Activated CD4-positive, alpha-beta memory T cell treated with anti-CD3 and anti-CD28 coated beads for 36 hours (primary cell): Measurements from ENCODE around the gene LRRC75B. TPM values are rescaled to one million over a fixed set of nuclear protein-coding genes. Genes with fewer than 3 reads are reported as not detected.
"Not testable (repeated sequence)": the region's sequence is repeated elsewhere in the genome, so short reads cannot be mapped to it uniquely, and the experiment has no call there.

Source experiments
- CTCF ChIA-PET: fragments of 350-600 bp; sonication (Branson Sonifier 250); formaldehyde crosslinking; loops from one replicate; lab custom pipeline; 2021; ENCODE audit warnings: antibody characterized with exemption, inconsistent platforms; lab: Charles Lee
- POLR2A ChIA-PET: fragments of 350-600 bp; sonication (Branson Sonifier 250); formaldehyde crosslinking; loops from one replicate; lab custom pipeline; 2021; ENCODE audit warnings: antibody characterized with exemption; lab: Charles Lee
- DNase-seq: peaks from one replicate; pipeline ENCODE4 v3.0.0-alpha.2; 2020
- H3K27ac Mint-ChIP-seq: one replicate; pipeline ENCODE4 v1.8.0; 2021; ENCODE audit warnings: mixed read lengths
- H3K27me3 Mint-ChIP-seq: one replicate; pipeline ENCODE4 v1.8.0; 2021; ENCODE audit warnings: mixed read lengths
- H3K36me3 Mint-ChIP-seq: one replicate; pipeline ENCODE4 v1.8.0; 2021; ENCODE audit warnings: mixed read lengths
- H3K4me1 Mint-ChIP-seq: one replicate; pipeline ENCODE4 v1.8.0; 2021; ENCODE audit warnings: low read depth, mixed read lengths
- H3K4me3 Mint-ChIP-seq: one replicate; pipeline ENCODE4 v1.8.0; 2021; ENCODE audit warnings: mild to moderate bottlenecking, mixed read lengths
- H3K9me3 Mint-ChIP-seq: one replicate; pipeline ENCODE4 v1.8.0; 2021; ENCODE audit warnings: mixed read lengths
- intact Hi-C: fragments of 100-400 bp; cut with micrococcal nuclease; formaldehyde crosslinking; loops from one replicate; pipeline ENCODE4 v1.15.1; 2023
- total RNA-seq, 2 experiments: library from RNA; stranded (reverse); gene quantifications; one replicate each; pipeline ENCODE4 v1.2.3, GENCODE V29; 2021

The LRRC75B gene
- total RNA-seq, 2 experiments from 2014 or later = 1.1 to 1.2 TPM

DNA sequence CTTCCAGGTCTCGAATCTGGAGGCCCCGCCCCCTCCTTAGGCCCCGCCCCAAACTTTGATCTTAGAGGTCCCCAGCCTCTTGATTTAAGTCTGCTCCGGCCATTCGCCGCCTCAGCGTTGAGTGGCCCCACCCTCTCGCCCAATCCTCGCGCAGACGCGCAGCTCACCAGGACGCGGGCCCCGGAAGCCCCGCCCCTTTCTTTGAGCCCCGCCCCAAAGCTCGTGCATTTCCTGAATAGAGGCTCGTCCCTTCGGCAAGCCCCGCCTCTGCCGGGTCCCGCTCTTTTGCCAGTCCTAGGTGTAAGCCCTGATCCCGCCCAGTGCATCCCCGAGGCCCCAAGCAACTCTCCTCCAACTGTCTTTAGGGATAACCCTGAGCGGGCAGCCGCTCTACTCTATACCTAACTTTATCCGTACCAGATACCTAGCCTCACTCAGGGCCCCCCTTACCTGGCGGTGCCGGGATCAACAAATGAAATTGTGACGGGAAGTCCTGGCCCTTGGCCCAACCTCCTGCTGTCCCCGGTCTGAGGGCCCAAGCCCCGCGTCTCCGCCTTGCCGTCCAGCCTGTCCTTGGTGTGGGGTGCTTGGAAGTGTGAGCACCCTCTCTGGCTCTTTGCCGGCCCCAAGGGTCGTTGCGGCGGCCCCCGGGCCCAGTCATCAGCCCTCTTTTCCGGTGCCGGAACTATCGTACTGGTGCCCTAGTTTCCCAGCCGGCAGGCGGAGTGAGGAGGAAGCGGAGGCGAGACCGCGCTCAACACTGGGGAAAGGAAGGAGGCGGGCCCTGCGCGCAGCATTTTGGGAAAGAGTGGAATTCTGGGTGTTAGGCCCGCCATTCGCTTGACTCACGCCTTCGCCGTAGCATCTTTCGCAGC lies 37.5 kb downstream of the LRRC75B start, which contains the start of gene SNRPD3:
Gene SNRPD3, plus strand, starts transcription at position 835 of the 875 bp plus-strand sequence. CDS start 1,676 bp downstream, outside the sequence.
- ChIA-PET CTCF (interaction anchor here (0.6 to 1.5 kb wide), 3 partner anchors 8 to 399 kb away, joined by 4 to 7 read pairs (median 4); no protein-coding TSS in a partner anchor), POLR2A (interaction anchor here (0.6 to 1.9 kb wide), 9 partner anchors 11 to 1336 kb away, joined by 3 to 9 read pairs (median 4); partner anchors contain the start of genes ADORA2A and MIF)
- Mint-ChIP-seq H3K27me3 (no peaks in the 10 kb centered on the region), H3K27ac (peak within 1 kb of the TSS; percentile 98), H3K4me1 (peaks cover 48% of the 10 kb centered on the region), H3K9me3 (no peaks in the 10 kb centered on the region), H3K4me3 (peak within 1 kb of the TSS; percentile 97), H3K36me3 (peaks cover 33% of the 10 kb centered on the region)
- peak; percentile 100 for DNase-seq
- intact Hi-C loops = loop anchor here (5.0 to 10.0 kb wide), 4 partner anchors 42 to 641 kb away; partner anchors contain the start of gene SGSM1

- intact Hi-C loops = loop anchor here (5.0 to 10.0 kb wide), 4 partner anchors 43 to 640 kb away; partner anchors contain the start of gene SGSM1
- peak; percentile 43 for DNase-seq
- peaks cover 31% of the 10 kb centered on the region for H3K36me3 Mint-ChIP-seq
Measured at GRCh38 chr22:24554313-24555164, 38.3 kb downstream of the LRRC75B start, which contains the start of gene GUCD1. GUCD1 (minus strand) TSS chr22:24555138; CDS start chr22:24554991, 147 bp downstream.

DNA sequence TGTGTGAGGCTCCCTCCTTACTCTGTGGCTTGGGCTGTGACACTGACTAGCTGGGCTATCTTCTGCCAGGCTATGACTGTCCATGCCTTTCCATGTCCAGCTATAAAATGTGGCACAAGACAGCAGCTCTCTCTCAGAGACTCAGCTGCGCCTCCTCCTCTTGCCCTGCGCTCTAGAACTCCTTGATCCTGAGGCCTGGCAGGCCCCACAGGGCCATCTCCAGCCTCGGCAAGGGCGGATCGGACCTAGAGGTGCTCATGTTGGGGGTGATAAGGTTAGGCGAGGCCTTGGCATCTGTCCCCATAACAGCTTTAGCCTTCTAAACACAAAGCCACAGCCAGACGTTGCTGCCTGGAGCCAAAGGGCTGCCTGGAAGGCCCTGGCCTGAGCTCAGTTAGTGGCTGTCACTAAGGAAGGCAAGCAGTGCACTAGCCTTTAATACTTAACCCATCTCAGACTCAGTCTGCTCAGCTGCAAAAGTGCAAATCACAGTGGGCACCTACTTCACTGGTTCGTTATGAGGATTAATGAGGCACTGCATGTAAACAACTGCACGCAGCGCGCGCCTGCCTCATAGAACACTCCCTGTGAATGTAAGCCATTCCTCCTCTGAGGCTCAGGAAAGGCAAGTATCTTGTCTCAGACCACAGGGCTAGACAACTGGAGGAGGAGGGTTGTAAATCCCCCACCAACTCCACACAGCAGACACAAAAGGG lies 39.1 kb downstream of the LRRC75B start:
- peaks cover 25% of the 10 kb centered on the region for H3K36me3 Mint-ChIP-seq
- intact Hi-C loops = loop anchor here (10.0 kb wide), 2 partner anchors 251 to 639 kb away; partner anchors contain the start of gene SGSM1

More at GRCh38 chr22:24554313-24555164, 38.3 kb downstream of the LRRC75B start, which contains the start of gene GUCD1:
- peaks cover 49% of the 10 kb centered on the region for H3K4me1 Mint-ChIP-seq
- H3K9me3 Mint-ChIP-seq = no peaks in the 10 kb centered on the region
- H3K4me3 Mint-ChIP-seq = peak within 1 kb of the TSS; percentile 97
- peak within 1 kb of the TSS; percentile 98 for H3K27ac Mint-ChIP-seq
- POLR2A ChIA-PET = interaction anchor here (1.0 to 1.9 kb wide), 9 partner anchors 9 to 660 kb away, joined by 3 to 9 read pairs (median 4); partner anchors contain the start of genes ADORA2A and MIF
- H3K27me3 Mint-ChIP-seq = no peaks in the 10 kb centered on the region
- CTCF ChIA-PET = interaction anchor here (0.6 to 1.5 kb wide), 3 partner anchors 9 to 398 kb away, joined by 4 to 7 read pairs (median 4); no protein-coding TSS in a partner anchor

DNA sequence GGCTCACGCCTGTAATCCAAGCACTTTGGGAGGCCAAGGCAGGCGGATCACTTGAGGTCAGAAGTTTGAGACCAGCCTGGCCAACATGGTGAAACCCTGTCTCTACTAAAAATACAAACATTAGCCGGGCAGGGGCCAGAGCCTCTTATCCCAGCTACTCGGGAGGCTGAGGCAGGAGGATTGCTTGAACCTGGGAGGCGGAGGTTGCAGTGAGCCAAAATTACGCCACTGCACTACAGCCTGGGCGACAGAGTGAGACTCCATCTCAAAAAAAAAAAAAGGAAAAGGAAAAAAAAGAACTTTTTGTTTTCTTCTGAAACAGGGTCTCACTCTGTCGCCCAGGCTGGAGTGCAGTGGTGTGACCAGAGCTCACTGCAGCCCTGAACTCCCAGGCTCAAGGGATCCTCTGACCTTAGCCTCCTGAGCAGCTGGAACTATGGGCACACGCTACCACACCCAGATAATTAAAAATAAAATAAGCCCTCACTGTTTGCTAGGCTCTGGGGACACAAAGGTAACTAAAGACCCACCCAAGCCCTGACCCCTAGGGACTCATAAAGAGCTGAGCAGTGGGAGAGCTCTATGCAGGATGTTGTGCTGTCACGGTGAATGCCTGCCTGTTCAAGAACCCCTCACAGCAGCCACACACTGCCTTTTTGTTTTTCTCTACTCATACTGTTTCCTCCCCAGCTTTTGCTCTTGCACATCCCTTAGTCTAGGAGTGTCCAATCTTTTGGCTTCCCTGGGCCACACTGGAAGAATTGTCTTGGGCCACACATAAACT lies 40.2 kb downstream of the LRRC75B start:
- H3K4me3 Mint-ChIP-seq, H3K9me3 Mint-ChIP-seq, H3K27ac Mint-ChIP-seq, CTCF ChIA-PET, H3K27me3 Mint-ChIP-seq, DNase-seq: not testable (repeated sequence)
- POLR2A ChIA-PET = interaction anchor here (1.6 kb wide), 2 partner anchors 7 to 12 kb away, joined by 3 to 5 read pairs; no protein-coding TSS in a partner anchor
- intact Hi-C loops = loop anchor here (10.0 kb wide), 2 partner anchors 252 to 638 kb away; partner anchors contain the start of gene SGSM1
- peaks cover 17% of the 10 kb centered on the region for H3K36me3 Mint-ChIP-seq
- peaks cover 30% of the 10 kb centered on the region for H3K4me1 Mint-ChIP-seq

More for the DNA sequence above, 39.1 kb downstream of the LRRC75B start:
- Mint-ChIP-seq H3K27ac (peak overlapping the region; percentile 79), H3K4me1 (peaks cover 41% of the 10 kb centered on the region), H3K4me3 (peak overlapping the region; percentile 97), H3K27me3 (no peaks in the 10 kb centered on the region), H3K9me3 (no peaks in the 10 kb centered on the region)
- ChIA-PET POLR2A (interaction anchor here (0.7 to 1.9 kb wide), 7 partner anchors 8 to 660 kb away, joined by 3 to 9 read pairs (median 5); partner anchors contain the start of genes ADORA2A and MIF), CTCF (no interaction called here)
- no peak for DNase-seq

DNA sequence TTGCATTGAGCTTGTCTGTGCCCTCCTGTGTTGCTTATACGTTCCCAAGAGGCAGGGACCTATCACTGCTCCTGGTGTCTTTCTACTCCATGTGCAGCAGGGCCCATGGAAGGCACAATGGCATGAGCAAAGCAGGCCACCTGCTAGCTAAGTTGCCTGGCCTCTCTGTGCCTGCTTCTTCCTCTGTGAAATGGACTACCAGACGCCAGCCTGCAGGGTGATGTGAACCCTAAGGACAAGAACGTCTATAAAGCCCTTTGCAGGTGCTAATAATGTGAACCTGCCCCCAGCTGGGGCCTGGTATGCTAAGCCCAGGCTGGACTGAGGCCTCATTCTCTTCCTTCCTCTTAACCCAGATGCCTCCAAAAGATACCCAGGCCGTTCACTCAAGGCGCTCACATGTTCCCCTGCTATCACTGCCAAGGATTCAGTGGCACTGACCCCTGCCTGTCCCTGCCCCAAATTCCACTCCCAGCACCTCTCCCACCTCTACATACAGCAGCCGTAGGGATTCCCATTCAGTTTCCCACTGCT lies 41.9 kb downstream of the LRRC75B start:
- Mint-ChIP-seq H3K4me3 (no peak overlapping the region), H3K36me3 (peaks cover 20% of the 10 kb centered on the region), H3K9me3 (no peaks in the 10 kb centered on the region), H3K27ac (peak overlapping the region; percentile 9), H3K4me1 (peaks cover 23% of the 10 kb centered on the region), H3K27me3 (no peaks in the 10 kb centered on the region)
- ChIA-PET POLR2A (no interaction called here), CTCF (no interaction called here)
- intact Hi-C loops = loop anchor here (10.0 kb wide), 2 partner anchors 254 to 636 kb away; partner anchors contain the start of gene SGSM1
- no peak for DNase-seq

GRCh38 chr22:24550028-24550901 lies 42.6 kb downstream of the LRRC75B start:
- no peaks in the 10 kb centered on the region for H3K9me3 Mint-ChIP-seq
- ChIA-PET CTCF (no interaction called here), POLR2A (no interaction called here)
- peaks cover 23% of the 10 kb centered on the region for H3K4me1 Mint-ChIP-seq
- H3K27ac Mint-ChIP-seq = no peak overlapping the region
- no peak for DNase-seq
- H3K36me3 Mint-ChIP-seq = peaks cover 17% of the 10 kb centered on the region
- no peaks in the 10 kb centered on the region for H3K27me3 Mint-ChIP-seq
- H3K4me3 Mint-ChIP-seq = no peak overlapping the region
- intact Hi-C loops = loop anchor here (10.0 kb wide), 2 partner anchors 255 to 635 kb away; partner anchors contain the start of gene SGSM1

DNA sequence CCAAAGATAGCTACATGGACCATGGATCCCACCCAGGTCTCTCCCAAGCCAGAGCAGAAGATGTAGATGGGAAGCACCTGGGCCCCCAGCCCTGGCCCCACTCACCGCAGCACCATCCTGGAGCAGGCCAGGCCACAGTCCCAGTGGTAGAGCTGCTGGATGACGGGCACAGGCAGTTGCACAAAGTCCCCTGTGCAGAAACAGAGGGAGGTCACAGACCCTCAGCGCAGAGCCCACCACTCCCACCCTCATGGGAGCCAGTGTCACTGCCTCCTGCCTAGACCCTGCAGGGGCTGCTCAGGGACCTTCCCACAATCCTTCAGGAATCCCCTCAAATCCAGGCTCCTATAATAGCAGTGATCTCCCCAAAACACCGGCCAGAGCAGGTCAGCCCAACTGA lies 44.1 kb downstream of the LRRC75B start:
- CTCF ChIA-PET = no interaction called here

GRCh38 chr22:24543679-24544243 lies 49.1 kb downstream of the LRRC75B start:
- Mint-ChIP-seq H3K27me3 (no peaks in the 10 kb centered on the region), H3K9me3 (no peaks in the 10 kb centered on the region), H3K4me1 (no peaks in the 10 kb centered on the region), H3K27ac (no peak overlapping the region), H3K36me3 (peaks cover 47% of the 10 kb centered on the region), H3K4me3 (no peak overlapping the region)
- ChIA-PET POLR2A (interaction anchor here (1.2 kb wide), 1 partner anchor 11 kb away, joined by 4 read pairs; the partner anchor contains the start of gene GUCD1), CTCF (no interaction called here)
- intact Hi-C loops = no loop called here
- DNase-seq = no peak

More for the DNA sequence above, 44.1 kb downstream of the LRRC75B start:
- Mint-ChIP-seq H3K9me3 (no peaks in the 10 kb centered on the region), H3K27me3 (no peaks in the 10 kb centered on the region), H3K4me1 (peaks cover 19% of the 10 kb centered on the region), H3K36me3 (peaks cover 18% of the 10 kb centered on the region), H3K4me3 (no peak overlapping the region), H3K27ac (no peak overlapping the region)
- POLR2A ChIA-PET = no interaction called here
- no peak for DNase-seq
- intact Hi-C loops = no loop called here

GRCh38 chr22:24543185-24543601 lies 49.7 kb downstream of the LRRC75B start:
- no peak overlapping the region for H3K4me3 Mint-ChIP-seq
- DNase-seq = no peak
- no peaks in the 10 kb centered on the region for H3K4me1 Mint-ChIP-seq
- no peaks in the 10 kb centered on the region for H3K9me3 Mint-ChIP-seq
- CTCF ChIA-PET = no interaction called here
- no peak overlapping the region for H3K27ac Mint-ChIP-seq
- no peaks in the 10 kb centered on the region for H3K27me3 Mint-ChIP-seq
- intact Hi-C loops = no loop called here
- POLR2A ChIA-PET = no interaction called here
- peaks cover 47% of the 10 kb centered on the region for H3K36me3 Mint-ChIP-seq
